8988T (cell line): ENCODE measurements around the gene MARK2.

Experiments used
- DNase-seq: peaks from one replicate; pipeline ENCODE4 v3.0.0; 2011

Gene MARK2

DNA sequence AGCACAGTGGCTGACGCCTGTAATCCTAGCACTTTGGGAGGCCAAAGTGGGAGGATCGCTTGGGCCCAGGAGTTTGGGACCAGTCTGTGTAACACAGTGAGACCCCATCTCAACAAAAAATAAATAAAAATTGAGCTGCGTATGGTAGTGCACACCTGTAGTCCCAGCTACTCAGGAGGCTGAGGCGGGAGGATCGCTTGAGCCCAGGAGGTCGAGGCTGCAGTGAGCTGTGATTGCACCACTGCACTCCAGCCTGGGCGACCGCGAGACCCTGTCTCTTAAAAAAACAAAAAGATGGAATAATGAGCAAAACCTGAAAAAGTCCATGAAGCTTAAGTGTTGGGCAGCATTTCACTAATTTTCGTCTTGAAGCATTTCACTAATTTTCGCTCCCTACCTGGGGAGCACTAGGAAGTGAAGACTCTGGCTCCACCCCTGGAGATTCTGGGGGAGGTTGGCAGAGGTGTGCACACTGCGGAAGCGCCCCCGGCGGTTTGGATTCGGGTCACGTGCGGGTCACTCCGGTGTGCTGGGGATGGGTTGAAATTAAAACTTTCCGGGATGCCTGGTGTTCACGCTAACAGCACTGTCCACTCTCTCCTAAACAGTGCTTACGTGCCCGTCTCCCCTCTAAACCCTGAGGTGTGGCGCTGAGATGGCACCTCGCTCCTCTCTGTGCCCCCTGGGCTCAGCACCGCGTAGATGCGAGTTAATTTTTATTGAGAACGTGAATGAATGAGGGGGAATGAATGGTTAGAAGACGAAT lies 99.0 kb downstream of the MARK2 start:
- peak; percentile 82 for DNase-seq

DNA sequence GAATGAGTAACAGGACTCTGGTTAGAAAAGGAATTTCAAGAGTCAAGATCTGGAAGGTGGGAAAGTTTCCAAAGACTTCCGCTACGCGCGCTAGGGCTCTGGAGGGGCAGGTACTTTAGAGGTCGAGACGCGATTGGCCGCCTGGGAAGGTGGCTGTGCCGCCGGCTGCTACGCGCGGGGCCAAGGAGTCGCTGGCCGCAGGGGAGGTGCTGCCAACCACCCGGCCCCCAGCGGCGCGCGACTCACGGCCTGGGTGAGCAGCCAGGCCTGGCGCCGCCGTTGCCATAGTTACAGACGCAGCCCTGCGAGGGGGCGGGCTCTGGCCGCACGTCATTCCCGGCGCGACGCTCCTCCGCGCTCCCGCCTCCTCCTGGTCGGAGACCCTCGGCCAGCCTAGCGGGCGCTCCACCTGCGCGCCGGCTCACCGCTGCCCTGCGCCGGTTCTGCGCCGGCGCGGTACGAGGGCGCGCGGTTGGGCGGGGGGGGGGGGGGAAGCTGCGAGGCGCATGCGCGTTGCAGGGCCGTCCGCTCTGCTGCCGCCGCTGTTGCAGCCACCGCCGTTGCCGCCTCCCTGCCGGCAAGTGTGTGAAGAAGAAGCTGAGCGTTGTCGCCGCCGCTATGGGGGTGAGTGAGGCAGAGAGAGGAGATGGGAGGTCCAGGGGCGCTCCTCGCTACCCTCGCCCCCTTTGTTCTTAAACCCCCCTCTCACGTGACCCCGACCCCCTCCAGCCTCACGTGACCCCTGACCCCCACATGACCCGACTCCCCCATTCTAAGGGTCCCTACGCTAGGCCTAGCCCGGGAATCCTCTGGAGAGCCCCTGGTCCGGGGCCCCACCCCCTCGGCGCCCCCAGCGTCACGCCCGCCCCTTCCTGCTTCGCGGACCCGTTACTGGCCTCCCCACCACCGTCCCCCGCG lies 99.8 kb downstream of the MARK2 start, which contains the start of gene NAA40:
TSS of gene NAA40 (plus strand) at position 524 of the 918 bp plus-strand sequence. CDS start at position 619, 95 bp downstream.
- peak; percentile 98 for DNase-seq

DNA sequence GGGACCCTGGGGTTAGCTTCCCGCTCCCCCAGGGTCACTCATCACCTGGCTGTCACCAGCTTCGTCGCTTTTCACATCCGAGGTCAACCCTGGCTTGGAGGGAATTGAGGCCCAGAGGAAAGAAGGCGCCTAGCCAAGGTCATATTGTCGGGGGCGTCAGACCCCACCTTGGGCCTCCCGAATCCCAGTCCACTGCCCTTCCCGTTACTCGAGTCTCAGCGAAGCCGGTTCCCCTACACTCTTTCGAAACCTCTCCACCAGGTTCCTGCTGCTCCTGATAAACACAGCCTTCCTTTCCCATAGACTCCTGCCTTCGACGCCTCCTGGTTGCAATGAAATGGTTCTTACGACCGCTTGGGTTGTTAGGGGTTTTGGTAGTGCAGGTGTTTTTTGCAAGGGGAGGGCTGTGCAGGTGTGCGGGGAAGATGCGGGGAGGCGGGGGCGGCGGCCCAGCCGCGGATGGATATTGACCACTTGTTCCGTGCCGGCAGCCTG lies 100.5 kb downstream of the MARK2 start:
- no peak for DNase-seq

DNA sequence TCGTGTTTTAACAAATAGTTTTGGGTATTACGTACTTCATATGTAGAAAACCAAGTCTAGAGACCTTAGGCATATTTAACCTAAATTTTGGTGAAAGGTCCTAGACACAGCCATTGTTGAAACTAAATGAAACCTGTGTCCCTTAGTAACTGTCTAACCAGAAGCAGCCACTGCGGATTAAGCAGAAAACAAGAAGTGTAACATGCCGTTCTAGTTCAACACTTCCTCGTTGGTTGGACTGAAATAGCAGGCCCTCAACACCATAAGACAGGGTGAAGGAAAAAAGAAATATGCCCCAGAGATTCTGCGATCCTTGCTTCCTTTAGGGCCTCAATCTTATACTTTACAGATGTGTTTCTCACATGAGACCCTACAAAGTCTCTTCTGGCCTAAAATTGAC lies 101.9 kb downstream of the MARK2 start:
- no peak for DNase-seq

DNA sequence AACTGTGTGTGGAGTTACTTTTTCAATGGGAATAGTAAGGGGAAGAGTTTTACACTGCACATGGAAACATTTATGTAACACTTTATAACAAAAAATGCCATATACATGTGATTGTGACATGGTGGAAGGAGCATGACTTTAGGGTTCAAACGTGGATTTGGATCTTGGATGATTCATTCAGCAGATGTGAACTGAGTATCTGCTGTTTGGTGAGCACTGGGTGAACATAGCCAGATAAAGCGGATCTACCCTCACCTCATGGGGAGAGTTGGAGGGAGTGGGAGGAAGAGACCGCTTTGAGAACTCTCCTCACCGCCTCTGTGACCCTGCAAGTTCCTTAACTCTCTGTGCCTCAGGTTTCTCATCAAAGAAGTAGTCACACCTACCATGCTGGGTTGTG lies 103.0 kb downstream of the MARK2 start:
- DNase-seq, result no peak

DNA sequence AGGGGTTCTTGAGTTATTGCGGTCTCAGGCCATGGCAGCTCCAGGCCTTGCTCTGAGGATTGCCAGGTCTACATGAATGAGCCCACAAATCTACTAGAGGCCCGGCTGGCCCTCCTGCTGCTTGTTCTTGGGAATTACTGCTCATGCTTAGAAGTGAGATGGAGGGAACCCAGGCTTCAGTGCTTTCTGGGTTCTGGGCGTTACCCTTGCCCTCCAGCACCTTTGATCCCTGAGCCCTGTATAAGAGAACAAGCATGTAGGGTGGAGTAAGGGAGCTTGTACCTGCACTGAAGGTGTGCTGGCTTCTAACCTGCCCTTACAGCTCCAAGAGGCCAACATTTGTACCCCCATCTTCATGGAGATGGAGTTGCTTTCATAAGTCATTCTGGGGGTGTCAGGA lies 103.9 kb downstream of the MARK2 start:
- no peak for DNase-seq

DNA sequence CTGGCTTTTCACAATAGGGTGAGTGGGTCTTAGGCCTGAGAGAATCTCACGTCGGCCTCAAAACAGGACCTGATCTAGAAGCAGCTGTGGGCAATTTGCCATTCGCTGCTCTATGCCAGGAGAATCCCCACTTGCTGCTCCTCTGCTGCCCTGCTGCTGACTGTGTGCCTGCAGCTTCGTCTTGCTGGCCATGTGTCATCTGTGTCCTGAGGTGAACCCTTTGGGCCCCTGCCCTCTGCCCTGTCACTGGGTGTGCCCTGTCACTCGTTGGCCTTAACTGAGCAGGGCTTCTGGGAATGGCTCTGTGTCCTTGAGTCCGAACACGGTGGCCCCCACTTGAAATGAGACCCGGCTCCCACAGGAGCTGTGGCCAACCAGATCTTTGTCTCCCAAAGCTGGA lies 106.1 kb downstream of the MARK2 start:
- no peak for DNase-seq

DNA sequence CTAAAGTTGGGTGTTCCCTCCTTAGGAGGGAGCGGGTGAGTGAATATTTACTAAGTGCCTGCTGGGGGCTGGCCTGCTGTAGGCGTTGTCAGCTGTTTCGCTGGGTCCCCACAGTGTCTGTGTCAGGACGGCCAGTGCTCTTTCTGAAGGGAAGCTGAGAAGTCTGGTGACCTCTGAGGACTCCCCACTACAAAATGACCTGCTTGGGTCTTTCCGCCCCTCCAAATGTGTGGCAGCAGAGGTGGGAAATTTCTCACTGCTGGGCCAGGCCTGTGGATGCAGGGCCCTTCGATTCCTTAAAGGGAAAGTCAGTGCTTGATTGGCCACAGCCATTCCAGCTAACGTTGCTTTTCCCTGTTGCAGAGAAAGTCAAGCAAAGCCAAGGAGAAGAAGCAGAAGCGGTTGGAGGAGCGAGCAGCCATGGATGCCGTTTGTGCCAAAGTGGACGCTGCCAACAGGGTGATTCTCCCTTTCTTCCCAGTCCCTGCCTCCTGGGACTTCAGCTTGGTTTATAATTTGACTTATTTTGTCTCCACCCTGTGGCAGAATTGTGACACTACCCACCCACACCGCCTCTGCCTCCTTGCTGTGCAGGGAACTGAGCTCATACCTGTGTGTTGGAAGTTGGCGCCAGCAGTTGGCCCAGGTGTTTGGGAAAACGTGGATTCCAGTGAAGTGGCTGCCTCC lies 106.7 kb downstream of the MARK2 start:
- DNase-seq, result peak; percentile 87

DNA sequence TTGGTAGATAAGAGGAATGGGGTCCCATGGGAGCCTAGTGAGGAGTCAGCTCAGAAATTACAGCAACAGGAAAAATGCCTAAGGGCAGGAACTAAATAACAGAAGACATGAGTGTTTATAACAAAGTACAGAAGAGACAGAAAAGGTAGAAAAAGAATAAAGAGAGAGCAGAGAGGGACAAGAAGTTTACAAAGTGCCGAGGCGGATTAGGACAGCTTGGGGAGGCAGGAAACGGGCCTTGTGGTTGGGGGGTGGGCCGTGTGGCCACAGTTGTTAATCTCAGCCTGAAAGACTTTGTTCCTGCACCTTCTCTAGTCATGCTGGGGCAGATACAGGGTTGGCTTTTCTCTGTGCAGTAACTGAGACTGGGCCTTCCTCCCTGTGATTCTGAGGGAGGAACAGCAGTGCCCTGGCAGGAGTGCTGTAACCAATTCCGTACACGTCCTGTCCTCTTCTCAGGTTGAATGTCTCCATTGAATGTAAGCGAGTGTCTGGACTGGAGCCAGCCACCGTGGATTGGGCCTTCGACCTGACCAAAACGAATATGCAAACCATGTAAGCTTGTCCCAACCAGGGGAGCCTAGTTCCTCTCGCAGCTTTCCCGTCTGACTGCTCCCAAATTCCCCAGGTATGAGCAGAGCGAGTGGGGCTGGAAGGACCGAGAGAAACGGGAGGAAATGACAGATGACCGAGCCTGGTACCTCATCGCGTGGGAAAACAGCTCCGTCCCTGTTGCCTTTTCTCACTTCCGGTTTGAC lies 113.0 kb downstream of the MARK2 start:
- DNase-seq, result no peak

DNA sequence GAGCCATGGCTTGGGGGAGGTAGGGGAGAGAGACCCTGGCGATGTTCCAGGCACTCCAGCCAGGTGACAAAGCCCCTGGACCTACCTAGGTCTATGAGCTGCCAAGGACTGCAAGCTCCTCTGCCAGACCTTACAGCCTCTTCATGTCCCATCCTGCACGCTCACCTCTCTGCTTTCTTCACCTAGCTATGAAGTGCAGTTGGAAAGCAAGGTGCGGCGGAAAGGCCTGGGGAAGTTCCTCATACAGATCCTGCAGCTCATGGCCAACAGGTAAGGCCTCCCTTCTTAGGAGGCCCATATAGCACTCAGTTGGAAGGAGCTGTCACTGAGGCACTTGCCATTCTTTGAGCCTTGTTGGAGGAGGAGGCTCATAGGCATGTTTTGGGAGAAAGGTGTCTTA lies 113.7 kb downstream of the MARK2 start:
- DNase-seq, result no peak

DNA sequence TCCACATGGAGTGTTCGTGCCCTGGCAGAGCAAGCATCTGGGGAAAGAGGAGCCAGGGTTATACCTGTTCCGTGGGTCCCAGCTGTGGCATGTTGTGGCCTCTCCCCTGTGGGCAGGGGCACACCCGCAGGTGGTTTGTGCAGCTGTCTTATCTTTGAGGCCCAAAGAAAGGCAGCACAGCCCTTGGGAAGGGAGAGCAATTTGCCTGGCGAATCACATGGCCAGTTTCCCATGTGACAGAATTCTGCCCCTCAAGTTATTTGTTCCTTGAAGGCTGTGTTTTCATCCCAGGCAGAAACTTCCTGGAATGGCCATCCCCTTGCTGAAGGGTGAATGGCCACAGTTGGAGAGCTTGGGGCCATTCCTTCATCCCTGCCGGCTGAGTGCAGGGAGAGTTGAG lies 119.1 kb downstream of the MARK2 start:
- no peak for DNase-seq
